Fibroblast of villous mesenchyme (primary cell): ENCODE measurements around the gene CACNA1D. TPM values are rescaled to one million over a fixed set of nuclear protein-coding genes. Genes with fewer than 3 reads are reported as not detected.

ENCODE experiments used
- DNase-seq: peaks from one replicate; pipeline ENCODE4 v3.0.0-alpha.2; 2010; ENCODE audit warnings: low read depth
- H3K4me3 ChIP-seq: 2 replicates; pipeline ENCODE4 v1.5.1; 2011; ENCODE audit warnings: low read depth, mild to moderate bottlenecking, low read length
- CTCF ChIP-seq: IDR thresholded peaks from 2 replicates; pipeline ENCODE4 v1.5.1; 2012; ENCODE audit warnings: low read depth, mild to moderate bottlenecking, low read length; ENCODE audit not compliant: insufficient read depth
- total RNA-seq: library from RNA; depleted of rRNA; stranded (reverse); fragments of >200 nt; gene quantifications from 2 replicates; pipeline ENCODE4 v1.2.3, GENCODE V29; 2012

Gene CACNA1D
- total RNA-seq, 1 donor, result not detected

DNA sequence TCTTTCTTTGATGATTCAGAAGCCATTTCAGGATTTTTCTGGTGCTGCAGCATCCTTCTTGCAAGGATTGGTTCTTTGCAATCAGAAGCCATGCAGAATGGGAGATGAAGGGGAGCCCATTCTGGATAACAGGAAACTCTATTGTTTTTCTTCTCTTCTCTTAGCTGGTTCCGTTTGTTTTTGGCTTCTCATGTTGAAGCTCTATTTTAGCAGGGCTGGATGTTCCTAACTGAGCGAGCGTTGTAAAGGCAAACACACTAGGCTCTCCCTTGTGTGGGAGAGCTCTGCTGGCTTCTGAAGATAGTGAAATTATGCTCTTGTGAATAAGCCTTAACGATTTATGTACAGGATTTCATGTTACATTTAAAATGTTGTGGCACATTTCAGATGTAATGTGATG lies 8.3 kb downstream of the CACNA1D start:
- H3K4me3 ChIP-seq, result no peak overlapping the region
- no peak for TF ChIP-seq CTCF
- no peak for DNase-seq

DNA sequence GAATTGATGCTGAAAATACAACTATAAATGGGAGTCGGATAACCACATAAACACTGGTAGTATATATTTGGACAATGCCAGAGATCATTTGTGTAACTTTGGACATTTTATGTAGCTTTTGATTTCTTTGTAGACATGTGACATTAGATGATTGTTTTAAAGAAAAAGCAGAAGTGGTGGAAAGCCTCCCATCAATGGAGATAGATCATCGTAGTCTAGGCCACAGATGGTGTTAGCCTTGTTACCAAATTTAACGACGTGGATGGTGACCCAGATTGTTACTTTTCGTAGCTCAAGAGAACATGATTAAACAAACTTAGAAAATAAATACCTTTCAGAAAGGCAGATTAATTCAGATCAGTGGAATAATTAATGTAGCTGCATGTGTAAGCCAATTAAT lies 8.8 kb downstream of the CACNA1D start:
- no peak for TF ChIP-seq CTCF
- DNase-seq, result no peak
- no peak overlapping the region for H3K4me3 ChIP-seq

DNA sequence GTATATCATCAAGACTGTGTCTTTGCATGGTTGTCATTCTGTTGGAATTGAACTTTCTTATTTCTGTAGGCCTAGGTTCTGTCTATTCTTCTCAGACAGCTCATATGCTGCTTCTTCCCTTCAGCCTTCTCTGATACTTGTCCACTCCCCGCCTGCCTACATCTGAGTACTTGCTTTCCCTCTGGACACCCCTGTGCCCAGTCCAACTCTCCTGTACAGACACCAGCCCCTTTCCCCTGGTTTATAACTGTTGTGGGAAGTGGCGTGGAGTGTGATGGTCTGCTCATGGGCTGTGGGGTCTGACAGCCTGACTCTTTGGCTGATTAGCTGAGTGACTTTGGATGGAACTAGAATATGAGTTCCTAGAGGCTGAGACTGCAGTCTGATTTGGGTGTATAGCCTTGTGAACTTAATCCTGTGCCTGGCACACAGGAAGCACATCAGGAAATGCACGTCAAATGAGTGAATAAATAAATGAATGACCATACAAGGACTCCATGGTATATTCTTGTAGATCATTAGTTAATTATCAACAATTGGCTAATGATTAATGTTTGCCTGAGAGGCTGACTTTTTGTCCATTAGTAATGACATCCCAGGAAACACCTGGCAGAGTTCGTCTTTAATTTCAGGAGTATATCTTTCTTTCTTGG lies 11.8 kb downstream of the CACNA1D start:
- no peak overlapping the region for H3K4me3 ChIP-seq
- TF ChIP-seq CTCF, result no peak
- no peak for DNase-seq

DNA sequence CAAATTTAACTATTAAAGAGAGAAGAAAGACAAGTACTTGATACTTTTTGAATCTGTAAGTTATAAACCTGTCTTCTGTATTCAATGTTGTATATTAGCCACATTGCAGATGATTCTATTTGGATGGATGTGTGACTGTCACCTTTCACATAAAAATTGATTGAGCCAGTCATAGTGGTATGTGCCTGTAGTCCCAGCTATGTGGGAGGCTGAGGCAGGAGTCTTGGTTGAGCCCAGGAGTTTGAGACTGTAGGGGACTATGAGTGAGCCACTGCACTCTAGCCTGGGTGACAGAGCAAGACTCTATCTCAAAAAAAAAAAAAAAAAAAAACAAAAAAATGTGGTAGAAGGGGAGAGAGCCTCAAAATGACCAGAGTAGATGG lies 12.3 kb downstream of the CACNA1D start:
- no peak for TF ChIP-seq CTCF
- no peak for DNase-seq
- H3K4me3 ChIP-seq, result no peak overlapping the region

DNA sequence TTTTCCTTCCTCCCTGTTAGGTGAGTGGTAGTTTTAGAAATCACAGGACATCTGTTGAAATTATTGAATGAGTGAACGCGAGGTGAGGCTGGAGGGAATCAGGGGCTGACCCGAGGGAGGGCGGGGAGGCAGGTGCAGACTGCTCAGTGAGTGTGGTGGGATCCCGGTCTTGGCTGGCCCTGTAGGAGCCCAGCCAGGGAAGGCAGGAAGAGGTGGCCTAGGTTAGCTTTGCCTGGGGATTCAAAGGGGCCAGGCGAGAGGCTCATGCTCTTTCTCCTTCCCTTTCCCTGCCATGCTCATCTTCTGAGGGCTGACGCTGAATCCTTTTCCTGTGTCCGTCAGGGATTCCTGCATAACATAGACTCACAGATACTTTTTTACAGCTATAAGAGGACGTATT lies 15.1 kb downstream of the CACNA1D start:
- DNase-seq, result no peak
- no peak overlapping the region for H3K4me3 ChIP-seq
- no peak for TF ChIP-seq CTCF

DNA sequence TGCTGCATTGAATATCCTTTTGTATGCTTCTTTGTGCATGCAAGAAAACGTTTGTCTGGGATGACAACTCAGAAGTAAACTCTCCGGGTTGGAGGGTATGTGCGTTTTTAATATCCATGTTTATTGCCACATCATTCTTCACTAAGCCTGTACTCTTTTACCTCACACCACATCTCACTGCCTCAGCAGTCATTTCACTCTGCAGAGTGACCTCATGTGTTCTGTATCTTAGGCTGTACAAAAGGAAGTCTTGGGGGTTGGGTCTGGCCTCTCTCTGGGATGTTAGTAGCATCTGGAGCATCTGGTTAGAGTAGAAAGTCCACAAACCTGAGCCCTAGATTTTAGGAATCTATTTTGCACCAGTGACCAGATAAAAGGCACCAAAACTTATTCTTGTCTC lies 16.1 kb downstream of the CACNA1D start:
- no peak for TF ChIP-seq CTCF
- no peak for DNase-seq
- H3K4me3 ChIP-seq, result no peak overlapping the region

GRCh38 chr3:53511246-53511645 lies 16.8 kb downstream of the CACNA1D start:
- no peak for DNase-seq
- no peak overlapping the region for H3K4me3 ChIP-seq
- no peak for TF ChIP-seq CTCF
